ENCODE data around the gene TEX30. TPM values are rescaled to one million over a fixed set of nuclear protein-coding genes. Genes with fewer than 3 reads are reported as not detected.

TEX30 gene
- total and polyA plus RNA-seq, 8 donors: 1.8 to 9.6 (median 2.3) TPM

DNA sequence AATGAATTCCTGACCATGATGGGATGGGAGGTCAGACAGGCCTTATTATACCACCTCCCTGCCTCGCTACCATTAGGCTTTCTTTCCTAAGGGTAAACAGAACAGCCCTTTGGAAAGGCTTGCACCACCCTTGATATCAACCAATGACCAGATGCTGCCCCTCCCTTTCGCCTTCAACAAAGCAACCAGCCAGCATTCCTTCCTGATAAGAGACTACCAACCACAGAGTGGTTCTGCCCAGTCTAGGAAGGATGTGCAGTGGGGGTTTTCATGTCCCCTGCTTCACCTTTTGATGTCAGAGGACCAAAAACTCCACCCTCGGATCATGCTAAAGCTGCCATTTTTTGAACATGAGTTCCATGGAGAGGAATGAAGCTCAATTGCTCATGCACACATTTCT lies 21.7 kb downstream of the TEX30 start:
- no peaks in the 10 kb centered on the region for H3K9me3 ChIP-seq
- ATAC-seq (no peak), FAIRE-seq (no peak), DNase-seq (no peak)
- H3K36me3 ChIP-seq: no peaks in the 10 kb centered on the region
- no peaks in the 10 kb centered on the region for H3K27me3 ChIP-seq
- no peaks in the 10 kb centered on the region for H3K4me1 ChIP-seq
- WGBS, 2 donors: 79 to 91% methylated on average over 3 of the region's 3 CpGs
- H3K4me3 ChIP-seq: no peak overlapping the region
- TF ChIP-seq, protein P1, sequence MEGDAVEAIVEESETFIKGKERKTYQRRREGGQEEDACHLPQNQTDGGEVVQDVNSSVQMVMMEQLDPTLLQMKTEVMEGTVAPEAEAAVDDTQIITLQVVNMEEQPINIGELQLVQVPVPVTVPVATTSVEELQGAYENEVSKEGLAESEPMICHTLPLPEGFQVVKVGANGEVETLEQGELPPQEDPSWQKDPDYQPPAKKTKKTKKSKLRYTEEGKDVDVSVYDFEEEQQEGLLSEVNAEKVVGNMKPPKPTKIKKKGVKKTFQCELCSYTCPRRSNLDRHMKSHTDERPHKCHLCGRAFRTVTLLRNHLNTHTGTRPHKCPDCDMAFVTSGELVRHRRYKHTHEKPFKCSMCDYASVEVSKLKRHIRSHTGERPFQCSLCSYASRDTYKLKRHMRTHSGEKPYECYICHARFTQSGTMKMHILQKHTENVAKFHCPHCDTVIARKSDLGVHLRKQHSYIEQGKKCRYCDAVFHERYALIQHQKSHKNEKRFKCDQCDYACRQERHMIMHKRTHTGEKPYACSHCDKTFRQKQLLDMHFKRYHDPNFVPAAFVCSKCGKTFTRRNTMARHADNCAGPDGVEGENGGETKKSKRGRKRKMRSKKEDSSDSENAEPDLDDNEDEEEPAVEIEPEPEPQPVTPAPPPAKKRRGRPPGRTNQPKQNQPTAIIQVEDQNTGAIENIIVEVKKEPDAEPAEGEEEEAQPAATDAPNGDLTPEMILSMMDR (IDR thresholded peaks at IDR 0.05): no peak
- intact Hi-C loops (cut with DNase I): no loop called here
- H3K27ac ChIP-seq: no peak overlapping the region

- no peak for DNase-seq
- Histone ChIP-seq H3K36me3 (no peaks in the 10 kb centered on the region), H3K4me1 (no peaks in the 10 kb centered on the region), H3K9me3 (no peaks in the 10 kb centered on the region), H3K27ac (no peak overlapping the region), H3K4me3 (no peak overlapping the region), H3K27me3 (no peaks in the 10 kb centered on the region)
- no peak for ATAC-seq
- TF ChIP-seq, protein P1 (IDR thresholded peaks at IDR 0.05): no peak
- intact Hi-C loops (cut with DNase I): no loop called here
- FAIRE-seq: no peak
These were observed 31.1 kb downstream of the TEX30 start for GRCh38 chr13:102742506-102742905.

GRCh38 chr13:102742101-102742500 lies 31.5 kb downstream of the TEX30 start:
- FAIRE-seq: no peak

DNA sequence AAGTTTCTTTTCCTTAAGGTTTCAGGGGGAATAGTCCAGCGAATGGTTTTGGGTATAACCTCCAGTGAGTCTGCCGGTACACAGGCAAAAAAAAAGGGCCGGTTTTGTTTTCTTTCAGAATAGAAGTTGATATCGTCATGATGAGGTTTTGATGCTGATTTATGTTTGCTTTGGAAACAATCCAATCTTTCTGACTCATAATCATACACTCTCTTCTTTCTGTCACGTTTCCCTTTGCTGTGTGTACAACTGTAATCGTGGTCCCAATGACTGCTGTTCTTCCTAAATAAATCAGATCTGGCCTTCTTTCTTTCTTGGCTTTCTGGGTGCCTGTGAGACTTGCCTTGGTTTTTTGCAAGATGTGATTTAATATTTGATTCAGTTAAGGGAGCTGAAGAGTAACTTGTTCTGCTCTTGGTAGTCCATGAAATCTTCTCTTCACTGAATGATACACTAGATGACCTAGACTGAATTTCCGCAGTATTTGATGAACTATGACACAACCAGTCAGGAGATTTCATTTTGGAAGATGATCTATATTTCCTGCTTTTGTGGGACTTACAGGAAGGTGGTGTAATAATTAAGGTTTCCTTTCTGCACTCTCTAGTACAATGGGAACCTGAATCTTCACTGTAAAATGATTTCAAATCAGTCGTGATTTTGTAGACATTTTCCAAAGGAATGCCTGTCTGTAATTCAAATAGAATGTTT lies 43.9 kb downstream of the TEX30 start:
- FAIRE-seq: no peak
- intact Hi-C loops (cut with DNase I): no loop called here
- ATAC-seq: peak in 2 of 4 donors; percentile 40 to 64
- Histone ChIP-seq H3K27me3 (no peaks in the 10 kb centered on the region), H3K36me3 (no peaks in the 10 kb centered on the region), H3K9me3 (no peaks in the 10 kb centered on the region), H3K4me3 (no peak overlapping the region), H3K27ac (no peak overlapping the region), H3K4me1 (no peaks in the 10 kb centered on the region)
- TF ChIP-seq, protein P1 (IDR thresholded peaks at IDR 0.05): no peak
- no peak for DNase-seq
- WGBS, 2 donors: 17 to 24% methylated on average over 8 of the region's 8 CpGs

More at GRCh38 chr13:102742101-102742500, 31.5 kb downstream of the TEX30 start:
- H3K9me3 ChIP-seq: no peaks in the 10 kb centered on the region
- H3K4me3 ChIP-seq: no peak overlapping the region
- H3K36me3 ChIP-seq: no peaks in the 10 kb centered on the region
- H3K4me1 ChIP-seq: no peaks in the 10 kb centered on the region
- no peaks in the 10 kb centered on the region for H3K27me3 ChIP-seq
- TF ChIP-seq, protein P1 (IDR thresholded peaks at IDR 0.05): no peak
- no peak for DNase-seq
- intact Hi-C loops (cut with DNase I): no loop called here
- WGBS, 2 donors: 22 to 62% methylated on average over 1 of the region's 1 CpG
- ATAC-seq: no peak
- H3K27ac ChIP-seq: no peak overlapping the region

- ATAC-seq (no peak), FAIRE-seq (no peak), DNase-seq (no peak)
- no peak overlapping the region for H3K4me3 ChIP-seq
- H3K27ac ChIP-seq: no peak overlapping the region
- intact Hi-C loops (cut with DNase I): no loop called here
- no peaks in the 10 kb centered on the region for H3K36me3 ChIP-seq
- WGBS, 2 donors: 49 to 62% methylated on average over 2 of the region's 2 CpGs
- no peaks in the 10 kb centered on the region for H3K9me3 ChIP-seq
- no peaks in the 10 kb centered on the region for H3K27me3 ChIP-seq
- no peaks in the 10 kb centered on the region for H3K4me1 ChIP-seq
- TF ChIP-seq, protein P1 (IDR thresholded peaks at IDR 0.05): no peak
These were observed 47.2 kb downstream of the TEX30 start for GRCh38 chr13:102726430-102726829.

Measured in pancreas (tissue), 10 donors.